HG02759 (cell line): ENCODE data around the gene ATF7.
"Not testable (repeated sequence)": the region's sequence is repeated elsewhere in the genome, so short reads cannot be mapped to it uniquely, and the experiment has no call there.

ENCODE experiments used
- ATAC-seq: cut with Tn5 transposase; IDR thresholded peaks from one replicate; pipeline ENCODE4 v1.9.1; 2021; ENCODE audit warnings: mild to moderate bottlenecking, moderate library complexity; ENCODE audit not compliant: unreplicated experiment

The ATF7 gene

DNA sequence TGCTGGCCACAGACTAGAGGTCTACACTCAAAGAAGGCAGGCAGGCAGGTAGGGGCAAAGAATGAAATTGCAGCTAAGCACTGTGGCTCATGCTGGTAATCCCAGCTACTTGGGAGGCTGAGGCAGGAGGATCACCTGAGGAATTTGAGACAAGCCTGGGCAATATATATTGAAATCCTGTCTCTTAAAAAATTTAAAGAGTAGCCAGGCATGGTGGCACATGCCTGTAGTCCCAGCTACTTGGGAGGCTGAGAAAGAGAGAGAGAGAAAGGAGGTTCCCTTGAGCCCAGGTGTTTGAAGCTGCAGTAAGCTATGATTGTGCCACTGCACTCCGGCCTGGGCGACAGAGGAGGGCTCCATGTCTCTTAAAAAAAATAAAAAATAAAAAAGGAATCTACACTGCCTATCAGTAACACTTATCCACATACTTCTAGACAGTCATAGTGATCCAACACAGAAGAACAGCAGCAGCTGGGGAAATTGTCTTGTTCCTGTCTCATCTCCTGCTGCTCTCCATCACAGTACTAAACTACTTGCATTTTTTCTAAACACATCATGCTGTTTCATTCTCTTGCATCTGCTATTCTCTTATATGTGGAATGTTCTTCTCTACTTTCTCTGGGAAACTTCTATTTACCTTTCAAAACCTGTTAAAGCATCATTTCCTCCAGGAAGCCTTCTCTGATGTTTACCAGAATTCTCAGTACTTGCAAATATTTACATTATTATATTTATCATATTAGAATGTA is 57.2 kb downstream of the ATF7 start:
- ATAC-seq: no peak

DNA sequence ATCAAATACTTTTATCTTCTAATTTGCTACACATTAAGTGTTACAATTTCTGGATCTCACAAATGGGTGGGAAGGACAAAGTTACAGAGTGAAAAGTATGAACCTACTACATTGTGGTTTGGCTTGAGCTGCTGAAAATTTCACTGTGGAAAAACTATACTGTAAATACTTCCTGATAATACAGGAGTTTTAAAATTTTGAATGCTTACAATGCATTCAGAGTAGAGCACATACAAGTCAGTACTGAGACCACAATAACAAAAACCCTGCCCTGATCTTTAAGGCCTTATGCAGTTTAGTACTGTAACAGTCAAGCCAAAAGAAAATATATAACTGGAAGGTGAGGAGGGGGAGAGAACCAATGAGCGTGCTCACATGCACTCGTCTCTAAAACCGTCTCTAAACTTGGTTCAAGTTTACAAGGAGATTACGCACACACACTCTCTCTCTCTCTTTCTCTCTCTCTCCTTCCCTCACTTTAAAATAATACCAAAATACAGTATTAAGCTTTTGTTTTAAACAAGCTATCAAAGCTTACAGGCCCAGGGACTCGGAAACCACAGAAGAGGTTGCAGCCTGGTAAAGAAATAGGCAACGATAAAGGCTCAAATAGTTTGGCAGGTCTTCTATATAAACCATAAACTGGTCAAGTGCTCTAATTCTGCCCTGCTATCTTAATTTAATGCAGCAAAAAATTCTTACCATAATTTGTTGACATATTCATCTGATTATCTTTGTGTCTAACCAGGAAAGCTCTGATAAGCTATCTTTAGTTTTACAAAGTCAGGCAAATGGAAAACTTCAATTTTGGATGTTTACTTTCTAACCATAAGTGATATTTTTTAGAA is 58.0 kb downstream of the ATF7 start:
- no peak for ATAC-seq

DNA sequence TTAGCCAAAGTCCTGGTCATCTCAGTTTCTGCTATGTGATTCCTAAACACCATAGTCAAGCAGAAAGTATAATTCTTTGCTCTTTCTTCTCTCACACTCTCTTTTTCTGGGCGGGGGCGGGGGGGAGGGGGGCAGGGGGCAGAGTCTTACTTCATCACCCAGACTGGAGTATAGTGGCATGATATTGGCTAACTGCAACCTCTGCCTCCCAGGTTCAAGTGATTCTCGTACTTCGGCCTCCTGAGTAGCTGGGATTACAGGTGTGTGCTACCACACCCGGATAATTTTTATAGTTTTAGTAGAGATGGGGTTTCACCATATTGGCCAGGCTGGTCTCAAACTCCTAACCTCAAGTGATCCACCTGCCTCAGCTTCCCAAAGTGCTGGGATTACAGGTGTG is 60.8 kb downstream of the ATF7 start:
- ATAC-seq: not testable (repeated sequence)

DNA sequence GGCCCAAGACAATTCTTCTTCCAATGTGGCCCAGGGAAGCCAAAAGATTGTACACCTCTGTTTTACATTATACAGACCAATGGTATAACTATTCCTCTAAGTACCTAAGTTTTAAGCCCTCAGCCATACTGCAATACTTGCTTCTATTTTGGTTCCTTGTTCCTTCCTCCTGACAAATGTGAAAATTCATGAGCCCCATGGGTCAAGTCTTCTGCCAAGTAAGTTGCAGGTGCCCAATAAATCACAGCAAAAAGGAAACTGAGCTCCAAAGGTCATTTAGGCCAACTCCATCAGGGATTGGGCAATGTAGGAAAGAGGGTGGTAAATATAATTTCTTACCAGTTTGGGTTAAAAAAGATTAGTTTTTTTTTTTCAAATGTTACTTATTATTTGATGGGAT is 61.2 kb downstream of the ATF7 start:
- no peak for ATAC-seq

DNA sequence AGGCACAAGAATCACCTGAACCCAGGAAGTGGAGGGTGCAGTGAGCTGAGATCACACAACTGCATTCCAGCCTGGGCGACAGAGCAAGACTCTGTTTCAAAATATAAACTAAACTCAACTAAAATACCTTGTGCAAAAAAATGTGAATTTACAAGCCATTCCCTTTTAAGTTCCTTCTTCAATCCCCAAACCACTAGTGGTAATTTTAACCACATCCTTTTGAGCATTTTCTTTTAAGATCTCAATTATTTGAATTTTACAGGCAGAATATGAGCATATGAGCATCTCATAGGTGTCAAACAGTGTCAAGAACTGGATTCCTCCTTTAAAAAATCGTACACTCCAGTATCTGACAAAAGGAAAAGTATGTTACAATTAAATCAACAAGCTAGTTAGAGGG is 61.9 kb downstream of the ATF7 start:
- no peak for ATAC-seq

DNA sequence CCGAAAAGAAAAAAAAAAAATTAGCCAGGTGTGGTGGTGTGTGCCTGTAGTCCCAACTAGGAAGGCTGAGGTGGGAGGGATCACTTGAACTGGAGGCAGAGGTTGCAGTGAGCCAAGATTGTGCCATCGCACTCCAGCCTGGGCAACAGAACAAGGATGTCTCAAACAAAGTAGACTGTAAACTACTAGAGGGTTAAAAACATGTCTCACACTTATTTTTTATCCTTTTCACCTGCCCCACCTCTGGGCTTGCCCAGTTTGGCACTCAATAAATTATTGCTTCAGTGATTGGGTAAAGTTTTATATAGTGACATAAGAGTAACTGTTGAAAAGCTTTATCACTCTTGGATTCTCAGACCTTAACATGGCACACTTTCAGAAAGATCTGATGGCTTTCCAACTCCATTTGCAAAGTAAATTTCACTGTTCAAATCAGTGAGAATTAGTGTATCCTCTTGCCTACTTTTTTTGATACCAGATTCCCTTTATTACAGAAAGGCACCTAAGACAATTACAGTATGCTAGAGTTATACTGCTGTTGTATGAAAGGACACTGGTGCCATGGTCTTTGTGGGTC is 62.6 kb downstream of the ATF7 start:
- ATAC-seq: no peak

DNA sequence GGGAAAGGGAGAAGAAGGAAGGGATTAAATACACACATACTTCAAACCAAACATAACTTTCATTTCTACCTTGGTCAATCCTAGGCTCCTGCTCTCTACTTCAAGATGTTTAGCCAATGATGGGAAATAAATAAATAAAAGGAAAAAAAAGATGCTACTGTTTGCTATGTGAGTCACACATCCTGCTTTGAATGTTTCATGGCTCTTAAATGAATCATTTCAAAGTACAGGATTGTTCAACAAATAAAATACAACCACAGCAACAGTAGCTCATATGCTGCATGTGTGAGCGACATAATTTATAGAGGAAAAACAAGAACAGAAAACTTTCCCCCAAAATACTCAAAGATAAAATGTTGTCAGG is 64.6 kb downstream of the ATF7 start:
- ATAC-seq: no peak

DNA sequence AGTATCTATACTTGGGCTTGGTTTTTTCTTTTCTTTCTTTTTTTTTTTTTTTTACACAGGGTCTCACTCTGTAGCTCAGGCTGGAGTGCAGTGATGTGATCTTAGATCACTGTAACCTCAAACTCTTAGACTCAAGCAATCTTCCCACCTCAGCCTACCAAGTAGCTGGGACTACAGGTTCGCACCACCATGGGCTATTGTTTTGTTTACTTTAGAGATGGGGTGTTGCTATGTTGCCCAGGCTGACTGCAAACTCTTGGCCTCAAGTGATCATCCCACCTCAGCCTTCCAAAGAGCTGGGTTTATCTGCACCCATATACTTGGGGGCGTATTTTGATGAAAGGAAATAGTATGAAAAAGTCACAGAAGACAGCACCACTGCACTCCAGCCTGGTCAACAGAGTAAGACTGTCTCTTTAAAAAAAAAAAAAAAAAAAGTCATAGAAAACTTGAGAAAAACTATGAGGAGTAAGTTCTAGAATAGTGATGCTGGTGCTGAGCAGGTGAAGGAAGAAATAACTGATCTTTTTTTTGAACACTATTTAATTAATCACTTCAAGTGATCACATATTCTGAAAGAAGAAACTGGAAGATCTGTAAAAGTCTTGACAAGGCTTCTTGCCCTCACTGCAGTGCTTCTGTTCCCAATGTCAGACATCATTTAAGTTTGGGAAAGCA is 65.1 kb downstream of the ATF7 start:
- no peak for ATAC-seq

DNA sequence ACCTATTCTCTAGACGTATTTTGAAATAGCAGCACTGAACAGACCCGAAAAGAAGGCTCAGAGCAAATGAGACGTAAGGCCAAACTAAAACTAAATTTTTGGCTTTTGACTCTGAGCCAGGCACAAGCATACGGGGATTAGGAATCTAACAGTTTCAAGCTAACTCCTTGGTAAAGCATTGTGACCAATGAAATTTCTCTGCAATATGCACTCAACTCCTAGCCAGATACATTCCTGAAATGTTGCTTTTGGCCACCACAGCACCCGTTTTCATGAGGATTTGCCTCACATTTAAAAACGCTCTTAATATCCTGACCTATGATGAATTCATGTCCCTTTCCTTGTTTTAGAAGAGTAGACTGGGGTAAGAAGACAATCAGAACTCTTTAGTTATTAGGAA is 65.8 kb downstream of the ATF7 start:
- no peak for ATAC-seq

DNA sequence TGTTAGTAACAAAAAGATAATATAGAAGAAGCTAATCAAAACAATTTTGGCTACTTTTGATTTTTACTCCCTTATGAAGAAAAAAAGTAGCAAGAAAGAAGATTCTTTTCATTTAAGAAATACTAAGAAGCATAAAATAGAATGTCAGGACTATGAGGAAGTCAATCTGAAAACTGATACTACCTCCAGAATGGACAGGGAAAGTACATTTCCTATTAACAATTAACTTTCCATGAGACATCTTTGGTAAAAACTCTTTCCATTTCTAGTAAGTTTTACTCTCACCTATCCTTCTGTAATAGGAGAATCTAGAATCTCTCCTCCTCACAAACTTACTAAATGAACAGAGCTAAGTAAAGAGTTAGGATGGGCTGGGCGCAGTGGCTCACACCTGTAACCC is 67.6 kb downstream of the ATF7 start:
- no peak for ATAC-seq

DNA sequence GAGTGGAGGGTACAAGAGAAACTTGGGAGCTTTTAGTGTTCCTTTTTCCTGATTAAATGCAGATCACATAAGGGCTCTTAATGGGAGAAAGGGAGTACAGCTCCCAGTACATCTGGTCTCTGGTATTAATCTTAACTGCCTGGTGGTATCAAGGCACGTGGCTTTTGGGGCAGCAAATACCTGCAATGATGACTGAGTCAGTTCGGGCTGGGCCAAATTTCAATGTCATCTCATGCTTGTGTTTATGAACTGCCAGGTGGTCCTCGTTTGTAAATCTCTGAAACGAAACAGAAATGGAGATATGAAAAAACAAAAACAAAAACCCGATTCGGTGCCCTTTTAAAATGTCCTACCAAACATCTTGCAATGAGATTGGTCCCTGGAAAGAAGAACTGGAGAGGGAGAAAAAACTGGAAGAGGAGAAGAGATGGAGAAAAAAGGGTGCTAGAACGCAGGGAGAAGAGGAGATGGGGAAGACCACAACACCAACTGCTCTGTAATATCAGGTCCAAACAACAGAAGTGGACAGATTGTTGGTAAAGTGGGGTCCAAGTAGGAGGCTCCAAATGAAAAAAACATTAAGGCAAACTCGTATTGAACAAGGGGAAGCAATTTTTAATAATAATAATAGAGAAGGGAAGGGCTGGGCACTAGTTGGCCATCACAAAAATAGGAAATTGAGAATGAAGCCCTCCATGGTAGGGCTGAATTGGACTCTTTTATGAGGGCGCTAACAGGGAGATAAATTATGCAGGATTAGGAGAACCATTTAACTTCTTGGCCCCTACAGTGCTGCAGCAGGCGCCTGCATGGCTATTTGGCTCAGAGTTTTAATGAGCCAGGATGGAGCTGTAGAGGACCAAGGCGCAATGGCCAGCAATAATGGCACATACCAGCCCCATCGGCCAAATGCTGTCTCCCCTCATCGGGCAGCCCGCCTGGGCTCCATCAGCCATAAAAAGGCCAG is 73.5 kb downstream of the ATF7 start:
- no peak for ATAC-seq

DNA sequence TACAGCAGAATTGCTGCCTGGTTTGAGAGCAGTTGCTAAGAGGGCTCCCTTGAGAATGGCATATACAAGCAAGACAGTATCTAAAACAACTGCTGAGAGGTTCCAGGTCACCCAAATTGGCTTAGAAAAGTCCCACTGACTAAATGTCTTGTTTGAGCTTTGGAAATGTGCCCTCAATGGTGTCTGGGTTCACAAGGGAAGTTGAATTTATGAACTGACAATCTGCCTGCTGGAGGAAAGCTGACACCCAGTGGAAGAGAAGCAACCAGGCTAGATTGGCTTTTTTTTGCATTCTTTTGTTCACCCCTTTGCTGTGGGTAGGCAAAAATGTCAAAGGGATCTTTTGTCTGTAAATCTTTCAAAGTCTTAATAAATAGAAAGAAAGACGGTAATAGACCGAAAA is 74.3 kb downstream of the ATF7 start:
- ATAC-seq: no peak

DNA sequence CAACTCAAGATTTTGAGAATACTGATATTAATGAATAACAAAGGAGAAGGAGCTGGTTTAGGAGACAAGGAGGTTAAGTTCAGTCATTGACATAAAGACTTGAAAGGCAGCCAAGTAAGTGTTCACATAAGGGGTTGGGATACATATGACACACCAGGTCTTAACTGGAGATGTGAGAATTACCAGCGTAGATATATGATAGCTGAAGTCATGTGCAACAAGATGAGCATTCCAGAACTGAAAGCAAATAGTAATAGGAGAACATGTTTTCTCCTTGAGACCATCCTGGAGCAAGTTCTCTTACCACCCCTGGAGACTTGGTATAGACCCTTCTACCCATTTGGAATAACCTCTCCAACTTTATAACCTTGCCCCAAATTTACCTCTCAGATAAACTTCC is 75.6 kb downstream of the ATF7 start:
- no peak for ATAC-seq

DNA sequence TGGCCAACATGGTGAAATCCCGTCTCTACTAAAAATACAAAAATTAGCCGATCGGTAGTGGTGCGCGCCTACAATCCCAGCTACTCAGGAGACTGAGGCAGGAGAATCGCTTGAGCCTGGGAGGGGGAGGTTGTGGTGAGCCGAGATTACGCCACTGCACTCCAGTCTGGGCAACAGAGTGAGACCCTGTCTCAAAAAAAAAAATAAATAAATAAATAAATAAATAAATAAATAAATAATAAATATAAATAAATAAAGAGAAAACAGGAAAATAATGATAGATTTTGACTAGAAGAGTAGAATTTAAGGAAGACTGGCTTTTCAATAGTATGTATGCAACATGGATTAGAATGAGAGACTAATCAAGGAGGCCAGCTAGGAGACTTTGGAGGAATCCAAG is 76.1 kb downstream of the ATF7 start:
- not testable (repeated sequence) for ATAC-seq

DNA sequence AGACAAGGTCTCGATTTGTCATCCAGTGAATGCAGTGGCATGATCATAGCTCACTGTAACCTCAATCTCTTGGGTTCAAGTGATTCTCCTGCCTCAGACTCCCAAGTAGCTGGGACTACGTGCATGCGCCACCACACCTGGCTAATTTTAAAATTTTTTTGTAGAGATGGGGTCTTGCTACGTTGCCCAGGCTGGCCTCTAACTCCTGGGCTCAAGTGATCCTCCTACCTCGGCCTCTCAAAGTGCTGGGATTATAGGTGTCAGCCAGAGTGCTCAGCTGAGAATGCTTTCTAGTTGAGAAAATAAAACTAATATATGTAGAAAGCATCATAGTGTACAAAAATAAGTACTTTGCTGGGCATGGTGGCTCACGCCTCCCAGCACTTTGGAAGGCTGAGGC is 77.8 kb downstream of the ATF7 start:
- ATAC-seq: not testable (repeated sequence)

DNA sequence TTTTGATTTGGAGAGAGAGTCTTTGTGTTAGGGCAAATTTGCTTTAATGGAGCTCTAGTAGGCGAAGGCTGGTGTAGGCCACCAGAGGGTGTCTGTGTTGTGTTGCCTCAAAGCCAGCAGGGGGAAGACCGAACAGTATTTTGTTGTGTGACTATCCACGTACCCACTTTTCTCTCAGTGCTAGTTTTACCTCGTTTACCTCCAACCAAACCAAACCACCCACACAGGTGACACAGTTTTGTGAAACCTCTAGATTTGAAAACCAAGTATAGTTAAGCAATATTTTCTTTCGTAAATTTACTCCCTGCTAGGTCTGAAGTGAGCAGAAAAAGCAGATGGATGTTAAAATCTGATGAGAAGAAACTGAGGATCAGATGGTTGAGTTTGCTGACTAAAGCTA is 82.6 kb downstream of the ATF7 start:
- peak; percentile 71 for ATAC-seq

DNA sequence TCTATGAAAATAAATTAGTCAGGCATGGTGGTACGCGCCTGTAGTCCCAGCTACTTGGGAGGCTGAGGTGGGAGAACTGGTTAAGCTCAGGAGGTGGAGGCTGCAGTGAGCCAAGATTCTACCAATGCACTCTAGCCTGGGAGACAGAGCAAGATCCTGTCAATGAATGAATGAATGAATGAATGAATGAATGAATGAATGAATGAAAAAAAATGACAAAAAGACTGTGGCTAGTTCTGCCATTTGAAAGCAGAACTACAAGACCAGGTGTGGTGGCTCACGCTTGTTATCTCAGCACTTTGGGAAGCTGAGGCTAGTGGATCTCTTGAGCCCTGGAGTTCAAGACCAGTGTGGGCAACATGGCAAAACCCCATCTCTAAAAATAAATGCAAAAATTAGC is 86.7 kb downstream of the ATF7 start:
- ATAC-seq: no peak

DNA sequence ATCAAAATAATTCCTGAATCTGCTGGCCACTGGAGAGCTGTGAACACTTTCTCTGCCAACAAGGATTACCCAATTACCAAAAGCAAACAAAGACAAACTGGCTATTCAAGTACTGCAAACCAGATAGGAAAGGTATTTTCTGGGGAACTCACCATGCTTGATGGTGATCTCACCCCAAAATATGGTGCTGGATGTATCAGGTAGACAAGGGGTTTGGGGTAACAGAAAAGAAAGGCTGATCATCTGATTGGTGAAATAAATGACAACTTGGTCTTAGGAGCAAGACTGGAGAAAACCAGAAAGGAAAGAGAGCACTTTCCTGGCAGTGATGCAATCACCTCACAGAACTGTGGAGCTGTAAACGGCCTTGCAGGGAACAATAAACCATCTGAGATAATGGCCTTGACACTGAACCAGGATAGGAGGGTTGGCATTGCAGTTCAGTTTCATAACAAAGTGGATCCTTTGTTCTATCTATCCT is 87.9 kb downstream of the ATF7 start:
- ATAC-seq: no peak

DNA sequence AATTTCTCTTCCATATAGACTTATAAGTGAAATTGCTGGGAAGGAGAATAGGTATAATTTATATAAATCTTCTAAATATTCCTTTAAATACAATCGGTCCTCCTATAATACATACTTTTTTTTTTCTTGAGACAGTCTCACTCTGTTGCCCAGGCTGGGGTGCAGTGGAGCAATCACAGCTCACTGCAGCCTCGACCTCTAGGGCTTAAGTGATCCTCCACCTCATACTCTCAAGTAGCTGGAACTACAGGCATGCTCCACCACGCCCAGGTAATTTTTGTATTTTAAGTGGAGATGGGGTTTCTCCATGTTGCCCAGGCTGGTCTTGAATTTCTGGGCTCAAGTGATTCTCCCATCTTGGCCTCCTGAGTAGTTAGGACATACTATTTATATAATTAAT is 89.2 kb downstream of the ATF7 start:
- ATAC-seq: no peak

DNA sequence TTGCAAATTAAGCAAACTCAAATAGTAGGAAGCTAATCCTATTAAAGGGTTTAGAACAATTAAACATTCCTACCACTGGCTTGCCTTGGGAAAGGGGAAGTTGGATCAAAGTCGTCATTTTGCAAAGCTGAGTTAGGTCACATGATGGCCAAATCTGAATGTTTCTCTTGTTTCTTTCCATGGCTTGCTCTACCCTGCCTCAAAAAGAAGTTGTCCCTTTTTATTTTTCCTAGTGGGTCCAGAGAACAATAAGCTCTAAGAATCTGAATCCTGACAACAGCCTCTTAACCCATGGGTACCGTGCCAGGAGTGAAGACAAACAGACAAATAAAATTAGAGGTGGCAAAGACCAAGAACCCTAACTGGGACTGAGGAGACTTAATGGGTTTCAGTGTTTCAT is 92.7 kb downstream of the ATF7 start:
- ATAC-seq: no peak
